Measurements from ENCODE around the gene NXNL1.

DNA sequence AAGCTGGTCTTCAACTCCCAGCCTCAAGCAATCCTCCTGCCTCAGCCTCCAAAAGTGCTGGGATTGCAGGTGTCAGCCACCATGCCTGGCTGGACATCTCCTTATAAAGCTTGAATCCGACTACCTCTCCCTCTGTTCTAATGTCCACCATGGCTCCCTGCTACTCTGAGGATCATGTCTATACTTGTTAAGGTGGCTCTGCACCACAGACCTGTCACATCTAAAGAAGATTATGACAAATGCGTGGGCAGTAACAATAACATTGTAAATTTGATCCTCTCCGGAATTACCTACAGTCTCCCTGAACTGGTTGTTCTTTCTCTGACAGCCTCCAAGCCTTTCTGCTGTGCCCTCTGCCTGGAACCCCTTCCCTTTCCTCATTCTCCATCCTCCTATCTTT lies 1.8 kb downstream of the NXNL1 start:
- TF ChIP-seq, protein P1, sequence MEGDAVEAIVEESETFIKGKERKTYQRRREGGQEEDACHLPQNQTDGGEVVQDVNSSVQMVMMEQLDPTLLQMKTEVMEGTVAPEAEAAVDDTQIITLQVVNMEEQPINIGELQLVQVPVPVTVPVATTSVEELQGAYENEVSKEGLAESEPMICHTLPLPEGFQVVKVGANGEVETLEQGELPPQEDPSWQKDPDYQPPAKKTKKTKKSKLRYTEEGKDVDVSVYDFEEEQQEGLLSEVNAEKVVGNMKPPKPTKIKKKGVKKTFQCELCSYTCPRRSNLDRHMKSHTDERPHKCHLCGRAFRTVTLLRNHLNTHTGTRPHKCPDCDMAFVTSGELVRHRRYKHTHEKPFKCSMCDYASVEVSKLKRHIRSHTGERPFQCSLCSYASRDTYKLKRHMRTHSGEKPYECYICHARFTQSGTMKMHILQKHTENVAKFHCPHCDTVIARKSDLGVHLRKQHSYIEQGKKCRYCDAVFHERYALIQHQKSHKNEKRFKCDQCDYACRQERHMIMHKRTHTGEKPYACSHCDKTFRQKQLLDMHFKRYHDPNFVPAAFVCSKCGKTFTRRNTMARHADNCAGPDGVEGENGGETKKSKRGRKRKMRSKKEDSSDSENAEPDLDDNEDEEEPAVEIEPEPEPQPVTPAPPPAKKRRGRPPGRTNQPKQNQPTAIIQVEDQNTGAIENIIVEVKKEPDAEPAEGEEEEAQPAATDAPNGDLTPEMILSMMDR (conservative IDR thresholded peaks at IDR 0.05; ENCODE audit: low read depth, low read length) = no peak
- no peak for TF ChIP-seq EZH2phosphoT487 (IDR thresholded peaks at IDR 0.05; ENCODE audit: borderline replicate concordance, low read length)

Measured in PC-3 (cell line).